HG02678 (cell line): ENCODE results near the gene HES4.
"Not testable (repeated sequence)": the region's sequence is repeated elsewhere in the genome, so short reads cannot be mapped to it uniquely, and the experiment has no call there.

Experiments
- ATAC-seq: cut with Tn5 transposase; IDR thresholded peaks from one replicate; pipeline ENCODE4 v1.9.1; 2021; ENCODE audit warnings: mild to moderate bottlenecking, moderate library complexity; ENCODE audit not compliant: unreplicated experiment

Gene HES4

GRCh38 chr1:1019122-1019999, 19.5 kb upstream of the HES4 start:
- peak; percentile 71 for ATAC-seq

GRCh38 chr1:1018321-1018685, 18.4 kb upstream of the HES4 start:
- not testable (repeated sequence) for ATAC-seq

DNA sequence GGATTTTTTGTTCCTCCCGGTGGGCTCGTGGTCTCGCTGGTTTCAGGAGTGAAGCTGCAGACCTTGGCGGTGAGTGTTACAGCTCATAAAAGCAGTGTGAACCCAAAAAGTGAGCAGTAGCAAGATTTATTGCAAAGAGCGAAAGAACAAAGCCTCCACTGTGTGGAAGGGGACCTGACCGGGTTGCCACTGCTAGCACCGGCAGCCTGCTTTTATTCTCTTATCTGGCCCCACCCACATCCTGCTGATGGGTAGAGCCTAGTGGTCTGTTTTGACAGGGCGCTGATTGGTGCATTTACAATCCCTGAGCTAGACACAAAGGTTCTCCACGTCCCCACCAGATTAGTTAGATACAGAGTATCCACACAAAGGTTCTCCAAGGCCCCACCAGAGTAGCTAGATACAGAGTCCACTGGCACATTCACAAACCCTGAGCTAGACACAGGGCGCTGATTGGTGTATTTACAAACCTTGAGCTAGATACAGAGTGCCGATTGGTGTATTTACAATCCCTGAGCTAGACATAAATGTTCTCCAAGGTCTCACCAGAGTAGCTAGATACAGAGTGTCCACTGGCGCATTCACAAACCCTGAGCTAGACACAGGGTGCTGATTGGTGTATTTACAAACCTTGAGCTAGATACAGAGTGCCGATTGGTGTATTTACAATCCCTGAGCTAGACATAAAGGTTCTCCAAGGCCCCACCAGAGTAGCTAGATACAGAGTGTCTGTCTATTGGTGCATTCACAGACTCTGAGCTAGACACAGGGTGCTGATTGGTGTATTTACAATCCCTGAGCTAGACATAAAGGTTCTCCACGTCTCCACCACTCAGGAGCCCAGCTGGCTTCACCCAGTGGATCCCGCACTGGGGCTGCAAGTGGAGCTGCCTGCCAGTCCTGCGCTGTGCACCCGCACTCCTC, 17.8 kb upstream of the HES4 start:
- not testable (repeated sequence) for ATAC-seq

DNA sequence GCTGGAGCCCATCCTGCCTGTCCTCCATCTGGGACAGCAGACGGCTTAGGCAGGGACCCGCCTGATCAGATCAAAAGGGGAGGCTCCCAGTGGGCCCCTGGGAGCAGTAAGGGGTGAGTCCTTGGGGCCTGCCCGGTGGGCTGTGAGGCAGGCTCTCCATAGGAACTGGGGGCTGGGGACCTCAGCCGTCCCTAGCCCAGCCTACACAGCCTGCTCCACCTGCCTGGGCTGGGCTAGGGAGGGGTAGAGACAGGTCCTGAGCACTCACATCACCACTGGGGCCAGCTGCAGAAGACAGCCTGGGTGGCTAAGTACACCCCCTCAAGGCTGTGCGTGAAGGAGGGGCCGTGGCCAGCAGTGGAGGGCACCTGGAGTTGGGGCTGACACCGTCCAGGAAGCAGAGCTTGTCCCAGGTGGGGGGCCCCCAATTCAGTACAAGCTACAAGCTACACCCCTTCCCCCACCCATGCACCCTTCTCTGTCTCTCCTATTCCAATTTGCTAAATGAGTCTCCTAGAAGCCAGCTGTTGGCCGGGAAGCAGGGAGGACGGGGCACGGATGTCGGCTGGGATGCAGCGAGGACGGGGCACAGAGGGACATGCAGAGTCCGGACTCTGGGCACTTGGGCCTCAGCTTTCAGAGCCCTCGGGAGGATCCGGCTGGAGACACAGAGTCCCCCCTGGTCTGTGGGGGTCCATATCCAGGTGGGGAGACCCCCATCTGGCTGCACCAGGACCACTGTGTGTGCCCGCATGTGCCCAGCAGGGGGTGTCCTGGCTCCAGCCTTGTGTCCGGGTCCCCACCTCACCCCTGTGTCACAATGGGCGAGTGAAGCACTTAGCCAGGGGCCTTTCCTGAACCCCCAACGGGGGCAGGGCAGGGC, 15.1 kb upstream of the HES4 start:
- no peak for ATAC-seq

DNA sequence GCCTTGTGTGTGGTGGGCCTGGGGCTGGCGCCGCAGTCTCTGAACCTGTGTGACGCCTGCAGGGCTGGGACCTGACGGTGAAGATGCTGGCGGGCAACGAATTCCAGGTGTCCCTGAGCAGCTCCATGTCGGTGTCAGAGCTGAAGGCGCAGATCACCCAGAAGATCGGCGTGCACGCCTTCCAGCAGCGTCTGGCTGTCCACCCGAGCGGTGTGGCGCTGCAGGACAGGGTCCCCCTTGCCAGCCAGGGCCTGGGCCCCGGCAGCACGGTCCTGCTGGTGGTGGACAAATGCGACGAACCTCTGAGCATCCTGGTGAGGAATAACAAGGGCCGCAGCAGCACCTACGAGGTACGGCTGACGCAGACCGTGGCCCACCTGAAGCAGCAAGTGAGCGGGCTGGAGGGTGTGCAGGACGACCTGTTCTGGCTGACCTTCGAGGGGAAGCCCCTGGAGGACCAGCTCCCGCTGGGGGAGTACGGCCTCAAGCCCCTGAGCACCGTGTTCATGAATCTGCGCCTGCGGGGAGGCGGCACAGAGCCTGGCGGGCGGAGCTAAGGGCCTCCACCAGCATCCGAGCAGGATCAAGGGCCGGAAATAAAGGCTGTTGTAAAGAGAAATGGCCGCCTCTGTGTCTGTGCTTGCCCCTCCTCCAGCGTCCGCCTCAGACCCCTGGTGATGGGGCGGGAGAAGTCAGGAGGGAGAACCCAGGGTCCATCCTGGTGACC, 14.2 kb upstream of the HES4 start:
- peak; percentile 18 for ATAC-seq

GRCh38 chr1:1013105-1013921, 13.4 kb upstream of the HES4 start, which contains the start of gene ISG15:
Gene ISG15 (plus strand): TSS chr1:1013497. CDS start chr1:1013574, 77 bp downstream.
- peak; percentile 81 for ATAC-seq

DNA sequence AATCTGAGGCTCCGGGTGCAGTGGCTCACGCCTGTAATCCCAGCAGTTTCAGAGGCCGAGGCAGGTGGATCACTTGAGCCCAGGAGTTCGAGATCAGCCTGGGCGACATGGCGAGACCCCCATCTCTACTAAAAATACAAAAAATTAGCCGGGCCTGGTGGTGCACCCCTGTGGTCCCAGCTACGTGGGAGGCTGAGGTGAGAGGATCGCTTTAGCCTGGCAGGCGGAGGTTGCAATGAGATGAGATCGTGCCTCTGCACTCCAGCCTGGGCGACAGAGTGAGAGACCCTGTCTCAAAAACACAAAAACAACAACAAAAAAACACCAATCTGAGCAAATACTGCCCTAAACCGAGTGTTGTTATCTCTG, 12.8 kb upstream of the HES4 start:
- not testable (repeated sequence) for ATAC-seq

- no peak for ATAC-seq
Measured at GRCh38 chr1:1011396-1011949, 11.6 kb upstream of the HES4 start.

DNA sequence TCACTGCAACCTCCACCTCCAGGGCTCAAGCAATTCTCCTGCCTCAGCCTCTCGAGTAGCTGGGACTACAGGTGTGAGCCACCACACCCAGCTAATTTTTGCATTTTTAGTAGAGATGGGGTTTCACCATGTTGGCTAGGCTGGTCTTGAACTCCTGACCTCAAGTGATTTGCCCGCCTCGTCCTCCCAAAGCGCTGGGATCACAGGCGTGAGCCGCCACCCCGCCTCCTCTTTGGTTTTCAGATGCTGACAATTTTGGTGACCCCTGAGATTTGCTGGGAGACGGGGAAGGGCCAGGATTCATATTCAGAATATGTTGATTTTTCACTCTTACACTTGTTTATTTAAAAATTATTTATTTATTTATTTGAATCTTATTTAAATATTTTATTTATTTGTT, 10.2 kb upstream of the HES4 start:
- not testable (repeated sequence) for ATAC-seq

GRCh38 chr1:1006305-1007159, 6.6 kb upstream of the HES4 start:
- ATAC-seq, result no peak

GRCh38 chr1:1005774-1006304, 5.9 kb upstream of the HES4 start:
- no peak for ATAC-seq

- ATAC-seq, result no peak
Measured at GRCh38 chr1:1004780-1005697, 5.1 kb upstream of the HES4 start.

DNA sequence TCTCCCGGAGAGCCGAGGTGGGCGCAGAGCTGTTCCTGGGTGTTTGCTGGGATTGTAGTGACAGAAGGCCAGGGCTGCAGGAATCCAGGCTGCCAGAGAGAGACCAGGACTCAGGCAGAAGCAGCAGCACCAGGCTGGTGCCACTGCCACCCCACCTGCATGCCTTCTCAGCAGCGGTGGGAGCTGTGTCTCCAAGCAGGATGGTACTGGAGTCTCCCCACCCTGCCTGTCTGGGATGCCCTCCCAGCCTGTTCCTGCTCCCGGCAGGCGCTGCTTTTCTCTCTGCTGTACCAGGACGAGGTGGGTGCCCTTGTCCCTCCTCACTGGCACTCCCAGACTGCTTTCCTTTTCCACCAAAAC, 4.5 kb upstream of the HES4 start:
- no peak for ATAC-seq

DNA sequence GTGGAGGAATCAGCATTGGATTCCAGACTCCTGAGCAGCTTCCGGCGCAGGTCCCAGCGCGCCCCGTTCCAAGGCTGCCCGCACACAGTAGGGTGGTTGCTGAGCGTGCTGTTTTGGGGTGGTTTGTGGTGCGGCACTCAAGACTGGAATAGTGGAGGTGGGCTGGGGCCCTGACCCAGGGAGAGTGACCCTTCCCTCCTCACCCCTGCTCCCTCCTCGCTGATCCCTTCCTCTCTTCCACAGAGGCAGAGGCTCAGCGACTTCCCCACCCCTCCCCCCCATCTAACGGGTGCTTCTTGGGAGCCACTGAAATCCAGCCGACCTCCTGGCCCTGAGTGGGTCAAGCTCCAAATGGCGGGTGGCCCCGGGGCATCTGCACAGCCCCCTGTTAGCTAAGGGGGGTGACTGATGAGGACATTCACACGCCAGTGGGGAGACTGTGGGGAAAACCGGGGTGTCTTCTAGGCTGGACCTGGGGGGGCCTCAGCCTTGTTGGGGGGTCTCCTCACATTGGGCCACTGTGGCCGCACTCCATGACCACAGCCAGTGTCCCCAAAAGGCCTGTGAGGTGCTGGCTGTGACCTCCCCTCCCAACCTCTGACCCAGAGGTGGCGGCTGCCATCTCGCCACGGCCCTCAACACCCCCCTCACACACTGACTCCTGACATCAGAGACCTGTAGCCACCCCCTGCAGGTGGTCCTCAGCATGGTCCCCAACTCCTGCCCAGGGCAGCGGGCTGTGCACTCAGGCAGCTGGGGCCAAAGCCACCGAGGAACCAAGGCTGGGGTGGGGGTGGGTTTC, 3.9 kb upstream of the HES4 start:
- ATAC-seq, result no peak

- ATAC-seq, result no peak
Measured at GRCh38 chr1:1001057-1001783, 1.3 kb upstream of the HES4 start.
